ENCODE measurements around the gene DTX1. TPM values are rescaled to one million over a fixed set of nuclear protein-coding genes. Genes with fewer than 3 reads are reported as not detected.

DTX1 gene
- total and polyA plus RNA-seq, 2 of the 8 experiments (the other 6 are each of a cell fraction or from before 2014, with no cell fraction given) = 4.7 to 6.9 TPM

DNA sequence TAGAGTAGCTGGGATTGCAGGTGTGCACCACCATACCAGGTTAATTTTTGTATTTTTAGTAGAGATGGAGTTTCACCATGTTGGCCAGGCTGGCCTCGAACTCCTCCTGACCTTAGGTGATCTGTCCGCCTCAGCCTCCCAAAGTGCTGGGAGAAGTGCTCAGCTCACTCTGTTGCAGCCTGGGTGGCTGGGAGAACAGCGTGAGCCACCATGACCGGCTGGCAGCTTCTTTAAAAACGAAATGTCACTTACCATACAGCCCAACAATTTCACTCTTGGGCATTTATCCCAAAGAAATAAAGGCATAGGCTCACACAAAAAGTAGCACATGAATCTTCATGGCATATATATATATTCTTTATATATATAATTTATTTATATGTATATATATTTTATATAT lies 88.3 kb downstream of the DTX1 start:
- CTCF ChIA-PET (ENCODE audit: partially characterized antibody) = interaction anchor here (0.9 to 2.6 kb wide), 3 partner anchors 9 to 46 kb away, joined by 3 to 12 read pairs (median 3); partner anchors contain the start of gene RASAL1
- 86% methylated on average over 5 of the region's 5 CpGs; no CpG with 5 or more reads in 1 of the 2 experiments for WGBS, 2 experiments (ENCODE audit: extremely low coverage in 1 of 2, insufficient coverage in 1 of 2, insufficient read length in 1 of 2, insufficient replicate concordance in 2 of 2, low coverage in 1 of 2, low lambda C conversion rate in 2 of 2, missing lambda C conversion rate in 1 of 2)
- no peak for DNase-seq (ENCODE audit: low read depth in 1 of 2, low spot score in 2 of 2)

More for the DNA sequence above, 88.3 kb downstream of the DTX1 start:
- Histone ChIP-seq H4K20me1 (replicated peaks in 1 of 2; ENCODE audit: control insufficient read depth in 1 of 2, insufficient read depth in 2 of 2, low read length in 2 of 2) (no peaks in the 10 kb centered on the region), H3K79me1 (ENCODE audit: low read depth, low read length) (no peaks in the 10 kb centered on the region), H3K23ac (ENCODE audit: insufficient read length) (no peak overlapping the region), H3K9ac (replicated peaks in 1 of 4; ENCODE audit: extremely low read depth in 1 of 4, low read depth in 3 of 4, low read length in 3 of 4) (no peak overlapping the region), H3K36me3 (ENCODE audit: control insufficient read depth in 2 of 4, insufficient read depth in 4 of 4, low read length in 3 of 4) (no peaks in the 10 kb centered on the region), H4K8ac (ENCODE audit: extremely low read depth, insufficient read depth, low read length) (no peak overlapping the region), H3K27me3 (replicated peaks in 1 of 4; ENCODE audit: control insufficient read depth in 3 of 4, extremely low read depth in 1 of 4, insufficient read depth in 3 of 4, low read length in 3 of 4) (no peaks in the 10 kb centered on the region), H2BK12ac (ENCODE audit: low read depth, low read length) (no peak overlapping the region), H3K4ac (replicated peaks; ENCODE audit: insufficient read length, low read depth, low read length) (no peak overlapping the region), H2BK15ac (ENCODE audit: low read length) (no peak overlapping the region), H3K79me2 (ENCODE audit: control insufficient read depth in 1 of 2, insufficient read depth in 2 of 2, low read length in 2 of 2) (no peaks in the 10 kb centered on the region), H3K4me2 (ENCODE audit: insufficient read depth in 1 of 2, low read depth in 2 of 2, low read length in 2 of 2) (no peak overlapping the region), H3K9me3 (ENCODE audit: insufficient read depth in 2 of 2, low read depth in 1 of 2, low read length in 1 of 2) (no peaks in the 10 kb centered on the region), H3K4me1 (replicated peaks in 1 of 4; ENCODE audit: control insufficient read depth in 3 of 4, insufficient read depth in 4 of 4, low read length in 3 of 4) (peaks cover 1 to 12% (median 6%) of the 10 kb centered on the region in 4 experiments), H2BK120ac (replicated peaks; ENCODE audit: low read depth, low read length) (no peak overlapping the region), H3K14ac (ENCODE audit: insufficient read length) (no peak overlapping the region), H2BK5ac (ENCODE audit: low read depth, low read length) (no peak overlapping the region), H2AFZ (ENCODE audit: low read length) (no peak overlapping the region), H3K56ac (replicated peaks; ENCODE audit: insufficient read length, low read depth, low read length) (no peak overlapping the region), H4K5ac (ENCODE audit: insufficient read length, low read depth, low read length) (no peak overlapping the region), H3K23me2 (ENCODE audit: low read depth, low read length) (peaks cover 2% of the 10 kb centered on the region; the same call in 1 of the 2 replicates), H3K18ac (ENCODE audit: extremely low read depth, low read length) (no peak overlapping the region), H2AK5ac (ENCODE audit: low read depth, low read length) (no peak overlapping the region), H3K27ac (ENCODE audit: low read depth, low read length) (no peak overlapping the region), H3K4me3 (ENCODE audit: extremely low read depth in 1 of 4, insufficient read depth in 2 of 4, low read depth in 3 of 4, low read length in 4 of 4) (no peak overlapping the region), H4K91ac (replicated peaks; ENCODE audit: insufficient read length, low read length) (no peak overlapping the region), H2BK20ac (ENCODE audit: low read length) (no peak overlapping the region)
- no peak for FAIRE-seq
- TF ChIP-seq ZNF274 (IDR thresholded peaks at IDR 0.05; ENCODE audit: borderline replicate concordance, extremely low read depth, low read length) (no peak), TAF1 (IDR thresholded peaks at IDR 0.05; ENCODE audit: low read depth, low read length) (no peak), BRCA1 (IDR thresholded peaks at IDR 0.05; ENCODE audit: low read depth, low read length) (no peak), RNF2 (IDR thresholded peaks at IDR 0.05; ENCODE audit: borderline replicate concordance, low read depth, low read length, missing control alignments, poor library complexity, severe bottlenecking) (no peak), JUN (IDR thresholded peaks at IDR 0.05; ENCODE audit: low read depth, low read length) (no peak), CHD2 (IDR thresholded peaks at IDR 0.05; ENCODE audit: low read length) (no peak), SIRT6 (IDR thresholded peaks at IDR 0.05; ENCODE audit: low read length) (no peak), SUZ12 (IDR thresholded peaks at IDR 0.05; ENCODE audit: low read length) (no peak), NRF1 (IDR thresholded peaks at IDR 0.05; ENCODE audit: low read depth, low read length) (no peak), POU5F1 (IDR thresholded peaks at IDR 0.05; ENCODE audit: low read depth, low read length) (no peak), EP300 (IDR thresholded peaks at IDR 0.05; ENCODE audit: borderline replicate concordance in 1 of 2, low read depth in 2 of 2, low read length in 2 of 2) (no peak), MAFK (IDR thresholded peaks at IDR 0.05; ENCODE audit: low read depth, low read length) (no peak)
- POLR2A ChIA-PET (ENCODE audit: partially characterized antibody) = interaction anchor here (1.7 to 2.1 kb wide), 2 partner anchors 10 kb away, joined by 7 to 8 read pairs; partner anchors contain the start of gene RASAL1
